DOHH2 (cell line): ENCODE data around the gene KRTAP4-12.
A peak's percentile ranks its signal among the peaks of the same experiment; 100 is the strongest.
"Not testable (repeated sequence)": the region's sequence is repeated elsewhere in the genome, so short reads cannot be mapped to it uniquely, and the experiment has no call there.

Experiments
- H3F3A ChIP-seq: fragments of 200-600 bp; sonication (generic), shearing (Covaris generic); 2 replicates; pipeline ENCODE4 v1.6.0; 2016; ENCODE audit warnings: antibody characterized with exemption, mild to moderate bottlenecking; ENCODE audit not compliant: control insufficient read depth, insufficient read depth
- H3K27ac ChIP-seq: fragments of 200-600 bp; sonication (generic); 2 replicates; pipeline ENCODE4 v1.5.1; 2014; ENCODE audit warnings: low read depth, mild to moderate bottlenecking, low read length, moderate library complexity
- H3K27me3 ChIP-seq: fragments of 200-600 bp; sonication (generic); 2 replicates; pipeline ENCODE4 v1.6.1; 2014; ENCODE audit warnings: mild to moderate bottlenecking, low read length, mixed read lengths; ENCODE audit not compliant: control insufficient read depth
- H3K36me3 ChIP-seq: fragments of 200-600 bp; sonication (generic); 2 replicates; pipeline ENCODE4 v1.6.1; 2014; ENCODE audit warnings: mild to moderate bottlenecking, low read length, moderate library complexity, mixed read lengths; ENCODE audit not compliant: control insufficient read depth
- H3K4me1 ChIP-seq: fragments of 200-600 bp; sonication (generic); 2 replicates; pipeline ENCODE4 v1.6.1; 2014; ENCODE audit warnings: mild to moderate bottlenecking, low read length, mixed read lengths; ENCODE audit not compliant: control insufficient read depth
- H3K4me2 ChIP-seq: fragments of 200-600 bp; sonication (generic); 2 replicates; pipeline ENCODE4 v1.6.0; 2014; ENCODE audit warnings: mild to moderate bottlenecking, low read length, moderate library complexity
- H3K4me3 ChIP-seq: fragments of 200-600 bp; sonication (generic); 2 replicates; pipeline ENCODE4 v1.5.1; 2014; ENCODE audit warnings: mild to moderate bottlenecking, low read length, mixed read lengths
- H3K79me2 ChIP-seq: fragments of 200-600 bp; sonication (generic); 2 replicates; pipeline ENCODE4 v1.6.1; 2014; ENCODE audit warnings: mild to moderate bottlenecking, low read length, mixed read lengths; ENCODE audit not compliant: control insufficient read depth
- H3K9me2 ChIP-seq: fragments of 200-600 bp; sonication (generic); replicated peaks from 2 replicates; pipeline ENCODE4 v1.6.1; 2014; ENCODE audit warnings: mild to moderate bottlenecking, low read length, mixed read lengths; ENCODE audit not compliant: control insufficient read depth
- H3K9me3 ChIP-seq: fragments of 200-600 bp; sonication (generic); 2 replicates; pipeline ENCODE4 v1.6.1; 2014; ENCODE audit warnings: antibody characterized with exemption, low read length, mixed read lengths; ENCODE audit not compliant: control insufficient read depth, insufficient read depth
- H4K20me1 ChIP-seq: fragments of 200-600 bp; sonication (generic); 2 replicates; pipeline ENCODE4 v1.6.0; 2014; ENCODE audit warnings: low read depth, mild to moderate bottlenecking, antibody characterized with exemption, low read length, moderate library complexity; ENCODE audit not compliant: control insufficient read depth, insufficient read depth
- CTCF ChIP-seq: fragments of 200-600 bp; sonication (generic); IDR thresholded peaks from one replicate; pipeline ENCODE4 v1.5.1; 2014; ENCODE audit warnings: antibody characterized with exemption, mild to moderate bottlenecking, low read depth, low read length; ENCODE audit not compliant: poor library complexity, severe bottlenecking
- EZH2phosphoT487 ChIP-seq: fragments of 200-600 bp; sonication (generic); IDR thresholded peaks from 2 replicates; pipeline ENCODE4 v1.6.1; 2017; ENCODE audit warnings: borderline replicate concordance, mild to moderate bottlenecking, antibody characterized with exemption, low read length, moderate library complexity, mixed read lengths

KRTAP4-12 gene

DNA sequence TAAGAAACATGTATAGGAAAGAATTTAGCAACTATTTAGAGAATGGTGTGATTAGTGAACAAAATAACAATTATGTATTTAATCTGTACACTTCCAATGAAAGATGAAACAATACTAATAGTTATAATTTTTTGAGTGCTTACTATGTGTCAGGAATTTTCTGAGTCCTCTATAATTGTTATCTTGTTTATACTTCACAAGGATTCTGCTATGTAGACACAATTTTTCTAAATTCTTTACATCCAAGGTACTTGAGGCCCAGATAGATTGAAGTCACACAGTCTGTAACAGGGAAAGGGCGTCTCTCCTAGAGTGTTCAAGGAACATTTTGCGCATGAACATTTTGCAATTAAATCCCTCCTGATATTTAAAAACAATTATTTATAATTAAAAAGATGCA lies 1.1 kb upstream of the KRTAP4-12 start:
- no peak overlapping the region for H3K4me3 ChIP-seq
- H3K4me2 ChIP-seq = no peak overlapping the region
- no peaks in the 10 kb centered on the region for H3K79me2 ChIP-seq
- no peaks in the 10 kb centered on the region for H3K27me3 ChIP-seq
- H3K9me3 ChIP-seq = peaks cover 27% of the 10 kb centered on the region
- H3K9me2 ChIP-seq = no peaks in the 10 kb centered on the region
- peaks cover 11% of the 10 kb centered on the region; the same call in 1 of the 2 replicates for H3K36me3 ChIP-seq
- H4K20me1 ChIP-seq = no peaks in the 10 kb centered on the region
- no peak overlapping the region for H3K27ac ChIP-seq
- no peak for TF ChIP-seq CTCF
- no peak for TF ChIP-seq EZH2phosphoT487
- H3F3A ChIP-seq = peaks cover 11% of the 10 kb centered on the region
- H3K4me1 ChIP-seq = peaks cover 44% of the 10 kb centered on the region

DNA sequence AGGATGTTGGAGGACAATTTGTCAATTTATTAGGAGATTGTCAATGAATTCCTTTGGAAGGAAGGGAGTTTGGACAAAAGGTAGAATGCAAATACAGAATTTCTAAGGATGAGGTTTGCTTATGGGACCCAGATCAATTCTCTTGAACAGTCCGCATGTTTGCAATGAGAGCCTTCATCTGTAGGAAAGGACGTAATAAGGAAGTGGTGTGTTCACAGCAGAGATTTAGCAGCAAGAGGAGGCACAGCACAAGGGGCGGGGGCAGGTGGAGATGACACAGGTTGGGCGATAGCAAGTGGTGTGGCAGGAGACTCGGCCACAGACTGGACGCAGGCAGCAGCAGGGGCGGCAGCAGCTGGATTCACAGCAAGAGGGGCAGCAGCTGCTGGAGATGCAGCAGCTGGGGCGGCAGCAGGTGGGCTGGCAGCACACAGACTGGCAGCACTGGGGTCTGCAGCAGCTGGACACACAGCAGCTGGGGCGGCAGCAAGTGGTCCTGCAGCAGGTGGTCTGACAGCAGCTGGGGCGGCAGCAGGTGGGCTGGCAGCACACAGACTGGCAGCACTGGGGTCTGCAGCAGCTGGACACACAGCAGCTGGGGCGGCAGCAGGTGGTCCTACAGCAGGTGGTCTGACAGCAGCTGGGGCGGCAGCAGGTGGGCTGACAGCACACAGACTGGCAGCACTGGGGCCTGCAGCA lies 541 bp downstream of the KRTAP4-12 start:
- not testable (repeated sequence) for H3K4me2 ChIP-seq, H3K9me2 ChIP-seq, H3K27ac ChIP-seq, H4K20me1 ChIP-seq, H3K27me3 ChIP-seq, H3K79me2 ChIP-seq
- Histone ChIP-seq H3K4me1 (peaks cover 60% of the 10 kb centered on the region), H3K36me3 (peaks cover 11% of the 10 kb centered on the region; the same call in 1 of the 2 replicates), H3K9me3 (peaks cover 27% of the 10 kb centered on the region), H3F3A (peaks cover 14% of the 10 kb centered on the region), H3K4me3 (0 out of 2 replicates have a peak overlapping the region, but pooled peaks have one; percentile 2)

- Histone ChIP-seq H3K27me3 (no peaks in the 10 kb centered on the region), H3K27ac (no peak overlapping the region), H3K4me1 (peaks cover 77% of the 10 kb centered on the region), H4K20me1 (no peaks in the 10 kb centered on the region), H3K4me2 (no peak overlapping the region), H3K4me3 (no peak overlapping the region), H3K79me2 (no peaks in the 10 kb centered on the region), H3K36me3 (peaks cover 11% of the 10 kb centered on the region), H3K9me3 (peaks cover 27% of the 10 kb centered on the region), H3F3A (peaks cover 15% of the 10 kb centered on the region), H3K9me2 (no peaks in the 10 kb centered on the region)
- TF ChIP-seq CTCF (no peak), EZH2phosphoT487 (no peak)
Measured at GRCh38 chr17:41121742-41122141, 2.2 kb downstream of the KRTAP4-12 start.

DNA sequence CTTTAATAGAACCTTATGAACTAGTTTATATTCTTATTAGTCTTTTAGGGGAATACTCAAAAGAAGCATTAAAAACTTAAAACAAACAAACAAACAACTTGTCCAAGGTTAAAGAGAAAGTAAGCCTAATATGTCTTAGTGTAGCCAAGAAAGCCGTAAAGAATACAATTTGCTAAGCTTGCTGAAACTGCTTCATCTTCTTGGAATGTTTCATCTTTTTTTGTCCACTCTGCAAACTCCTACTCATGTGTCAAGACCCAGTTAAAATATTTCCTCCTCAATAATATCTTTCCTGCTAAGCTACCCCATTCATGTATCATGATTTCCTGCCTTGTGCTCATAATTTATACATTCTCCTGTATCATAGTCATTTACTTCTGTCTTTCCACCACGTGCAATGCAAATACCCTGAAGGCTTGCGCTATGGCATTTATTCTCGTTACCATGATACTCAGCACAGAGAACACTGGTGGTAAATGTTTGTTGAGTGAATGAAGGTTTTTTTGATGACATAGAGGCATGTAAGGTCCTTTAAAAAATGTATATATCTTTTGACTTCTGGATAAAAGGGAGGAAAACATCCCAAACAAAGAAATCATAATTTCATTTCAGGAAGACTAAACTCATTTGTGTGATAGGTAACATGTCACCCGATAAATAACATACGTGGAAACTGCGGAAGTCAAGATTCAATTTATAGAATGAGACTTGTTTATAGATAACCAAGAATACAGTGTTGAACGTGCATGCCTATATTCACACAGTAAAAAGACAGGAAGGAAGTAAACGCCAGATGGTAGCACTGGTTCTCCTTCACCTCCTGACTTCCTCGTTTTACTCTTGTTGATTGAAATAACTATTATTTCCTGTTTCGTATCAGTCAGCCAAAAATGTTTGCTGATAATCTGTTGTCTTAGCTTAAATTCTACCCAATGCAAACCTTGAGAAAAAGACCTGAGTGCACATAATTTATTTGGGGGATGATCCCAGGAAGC lies 4.0 kb downstream of the KRTAP4-12 start:
- Histone ChIP-seq H3K27ac (peak overlapping the region; percentile 91), H3K36me3 (peaks cover 13% of the 10 kb centered on the region), H3K4me1 (peaks cover 91% of the 10 kb centered on the region), H3K9me3 (peaks cover 22% of the 10 kb centered on the region), H3K4me2 (peak overlapping the region; percentile 94), H3F3A (peaks cover 18% of the 10 kb centered on the region), H3K4me3 (peak overlapping the region; percentile 68)
- not testable (repeated sequence) for H3K27me3 ChIP-seq, H4K20me1 ChIP-seq, H3K9me2 ChIP-seq, H3K79me2 ChIP-seq
